Neuron (in vitro differentiated cells): Measurements from ENCODE around the gene PTCD1.

Experiments used
- H2AFZ ChIP-seq: one replicate; pipeline ENCODE4 v1.6.1; 2013; ENCODE audit warnings: low read depth, mild to moderate bottlenecking, inconsistent platforms, low read length, moderate library complexity
- H3K27me3 ChIP-seq: one replicate; pipeline ENCODE4 v1.6.1; 2013; ENCODE audit warnings: low read length; ENCODE audit not compliant: insufficient read depth
- H3K36me3 ChIP-seq: one replicate; pipeline ENCODE4 v1.6.1; 2013; ENCODE audit warnings: low read length; ENCODE audit not compliant: insufficient read depth
- H3K4me1 ChIP-seq: one replicate; pipeline ENCODE4 v1.6.1; 2013; ENCODE audit warnings: low read length; ENCODE audit not compliant: insufficient read depth
- H3K4me3 ChIP-seq: 2 replicates; pipeline ENCODE4 v1.5.1; 2013; ENCODE audit warnings: mild to moderate bottlenecking, low read length, moderate library complexity
- H3K9me3 ChIP-seq: one replicate; pipeline ENCODE4 v1.6.1; 2013; ENCODE audit warnings: low read length

Gene PTCD1

DNA sequence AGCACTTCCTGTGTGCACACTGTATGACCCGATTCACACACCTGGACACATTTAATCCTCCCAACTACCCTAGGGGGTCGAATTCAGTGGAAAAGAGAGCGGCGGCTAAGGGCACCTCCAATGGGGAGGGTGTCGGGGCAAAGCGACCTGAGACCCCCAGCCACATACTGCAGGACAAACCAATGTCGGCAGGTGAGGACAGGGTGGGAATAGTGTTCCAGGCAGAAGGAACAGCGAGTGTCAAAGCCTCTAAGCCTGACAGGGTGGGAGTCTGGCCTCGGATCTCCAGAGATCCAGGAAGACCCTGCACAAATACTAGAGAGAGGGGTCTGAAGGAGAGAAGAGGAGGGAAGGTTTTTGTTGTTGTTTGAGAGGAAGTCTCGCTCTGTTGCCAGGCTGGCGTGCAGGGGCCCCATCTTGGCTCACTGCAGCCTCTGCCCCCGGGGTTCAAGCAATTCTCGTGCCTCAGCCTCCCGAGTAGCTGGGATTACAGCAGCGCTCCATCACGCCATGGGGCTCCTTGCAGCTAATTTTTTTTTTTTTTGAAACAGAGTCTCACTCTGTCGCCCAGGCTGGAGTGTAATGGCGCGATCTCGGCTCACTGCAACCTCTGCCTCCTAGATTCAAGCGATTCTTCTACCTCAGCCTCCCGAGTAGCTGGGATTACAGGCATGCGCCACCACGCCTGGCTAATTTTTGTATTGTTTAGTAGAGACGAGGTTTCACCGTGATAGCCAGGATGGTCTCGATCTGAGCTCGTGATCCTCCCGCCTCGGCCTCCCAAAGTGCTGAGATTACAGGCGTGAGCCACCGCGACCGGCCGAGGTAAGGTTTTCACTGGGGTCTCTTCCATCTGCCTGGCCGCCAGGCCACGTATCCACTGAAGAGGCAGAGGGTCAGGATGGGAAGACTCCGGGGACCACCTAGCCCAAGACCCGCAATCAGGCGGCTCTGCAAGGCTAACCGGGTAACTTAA lies 65.2 kb downstream of the PTCD1 start:
- Histone ChIP-seq H3K9me3 (no peaks in the 10 kb centered on the region), H3K27me3 (no peaks in the 10 kb centered on the region), H3K4me3 (no peak overlapping the region), H3K36me3 (peaks cover 2% of the 10 kb centered on the region), H3K4me1 (no peaks in the 10 kb centered on the region), H2AFZ (no peak overlapping the region)

DNA sequence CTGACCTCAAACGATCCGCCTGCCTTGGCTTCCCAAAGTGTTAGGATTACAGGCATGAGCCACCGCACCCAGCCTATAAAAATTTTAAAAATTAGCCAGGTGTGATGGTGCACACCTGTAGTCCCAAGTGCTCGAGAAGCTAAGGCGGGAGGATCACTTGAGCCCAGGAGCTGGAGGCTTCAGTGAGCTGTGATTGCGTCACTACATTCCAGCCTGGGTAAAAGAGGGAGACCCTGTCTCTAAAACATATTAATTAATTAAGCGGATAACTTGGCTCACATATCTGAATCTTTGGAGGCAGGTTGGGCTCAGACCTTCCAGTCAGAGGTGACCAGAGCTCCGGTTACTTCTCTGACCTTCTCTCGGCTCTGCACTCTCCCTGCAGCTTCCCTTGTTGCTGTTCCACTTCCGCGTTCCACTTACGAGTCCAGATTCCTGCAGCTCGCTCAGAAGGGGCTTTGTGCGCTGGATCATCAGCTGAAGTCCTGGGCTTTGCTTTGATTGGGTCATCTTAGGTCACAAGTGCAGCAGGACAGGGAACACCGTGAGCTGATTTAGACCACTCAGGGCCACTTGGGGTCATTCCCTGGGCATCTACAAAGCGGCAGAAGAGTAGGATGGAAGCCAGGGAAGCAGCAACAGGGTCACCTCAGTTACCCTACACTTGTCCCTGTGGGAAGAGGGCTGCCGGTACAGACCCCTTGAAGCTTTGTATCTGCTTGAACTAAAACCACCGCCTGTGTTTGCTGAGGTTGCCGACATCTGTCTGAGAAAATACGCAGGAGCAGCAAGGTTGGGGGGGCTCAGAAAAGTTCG lies 66.1 kb downstream of the PTCD1 start:
- Histone ChIP-seq H3K9me3 (no peaks in the 10 kb centered on the region), H3K4me1 (no peaks in the 10 kb centered on the region), H3K4me3 (no peak overlapping the region), H3K27me3 (no peaks in the 10 kb centered on the region), H3K36me3 (peaks cover 2% of the 10 kb centered on the region), H2AFZ (no peak overlapping the region)

DNA sequence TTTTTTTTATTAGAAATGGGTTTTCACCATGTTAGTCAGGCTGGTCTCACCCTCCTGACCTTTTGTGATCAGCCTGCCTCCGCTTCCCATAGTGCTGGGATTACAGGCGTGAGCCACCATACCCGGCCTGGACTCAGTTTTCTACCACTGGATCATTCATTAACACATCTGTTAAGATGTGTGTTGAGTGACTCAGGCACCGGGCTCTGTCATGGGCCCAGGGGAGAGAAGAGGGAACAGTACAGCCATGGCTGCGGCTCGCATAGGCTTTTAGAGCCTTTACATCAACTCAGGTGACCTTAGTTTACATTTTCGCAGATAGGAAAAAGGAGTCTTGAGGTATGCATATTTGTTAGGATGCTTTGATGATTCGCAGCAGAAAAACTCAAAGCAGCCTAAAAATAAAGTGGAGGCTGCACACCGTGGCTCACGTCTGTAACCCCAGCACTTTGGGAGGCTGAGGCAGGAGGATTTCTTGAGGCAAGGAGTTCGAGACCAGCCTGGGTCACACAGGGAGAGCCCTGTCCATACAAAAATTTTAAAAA lies 67.2 kb downstream of the PTCD1 start:
- no peaks in the 10 kb centered on the region for H3K27me3 ChIP-seq
- H3K4me1 ChIP-seq: no peaks in the 10 kb centered on the region

DNA sequence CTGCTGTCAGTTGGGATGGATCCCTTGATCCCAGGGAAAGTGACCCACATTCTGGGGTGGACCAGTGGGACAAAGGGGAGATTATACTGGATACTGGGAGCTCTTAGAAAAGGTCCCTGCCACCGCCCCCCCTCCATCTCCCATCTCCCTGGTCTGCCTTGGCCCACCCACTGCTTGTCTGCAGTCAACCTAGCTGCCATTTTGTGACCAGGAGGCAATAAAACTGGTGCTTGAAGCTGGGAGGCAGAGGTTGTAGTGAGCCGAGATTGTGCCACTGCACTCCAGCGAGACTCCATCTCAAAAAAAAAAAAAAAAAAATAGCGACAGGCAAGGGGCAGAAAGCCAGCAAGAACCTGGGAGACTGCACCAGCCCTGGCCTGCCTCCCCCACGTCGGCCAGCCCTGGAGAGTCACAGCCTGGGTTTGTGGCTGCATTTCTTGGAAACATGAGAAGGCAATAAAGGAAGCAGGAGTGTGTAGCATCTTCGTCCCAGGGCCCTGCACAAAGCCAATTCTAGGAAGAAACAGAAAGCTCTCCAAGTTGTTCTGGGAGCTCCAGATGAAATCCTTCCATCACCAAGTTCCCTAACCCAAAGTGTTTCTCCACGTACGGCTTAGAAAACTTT lies 68.7 kb downstream of the PTCD1 start:
- H2AFZ ChIP-seq: no peak overlapping the region
- H3K4me1 ChIP-seq: no peaks in the 10 kb centered on the region
- peaks cover 18% of the 10 kb centered on the region for H3K36me3 ChIP-seq
- H3K27me3 ChIP-seq: no peaks in the 10 kb centered on the region
- no peaks in the 10 kb centered on the region for H3K9me3 ChIP-seq
- H3K4me3 ChIP-seq: no peak overlapping the region

More for the DNA sequence above, 67.2 kb downstream of the PTCD1 start:
- H2AFZ ChIP-seq: no peak overlapping the region
- H3K4me3 ChIP-seq: no peak overlapping the region
- H3K36me3 ChIP-seq: peaks cover 10% of the 10 kb centered on the region
- no peaks in the 10 kb centered on the region for H3K9me3 ChIP-seq

DNA sequence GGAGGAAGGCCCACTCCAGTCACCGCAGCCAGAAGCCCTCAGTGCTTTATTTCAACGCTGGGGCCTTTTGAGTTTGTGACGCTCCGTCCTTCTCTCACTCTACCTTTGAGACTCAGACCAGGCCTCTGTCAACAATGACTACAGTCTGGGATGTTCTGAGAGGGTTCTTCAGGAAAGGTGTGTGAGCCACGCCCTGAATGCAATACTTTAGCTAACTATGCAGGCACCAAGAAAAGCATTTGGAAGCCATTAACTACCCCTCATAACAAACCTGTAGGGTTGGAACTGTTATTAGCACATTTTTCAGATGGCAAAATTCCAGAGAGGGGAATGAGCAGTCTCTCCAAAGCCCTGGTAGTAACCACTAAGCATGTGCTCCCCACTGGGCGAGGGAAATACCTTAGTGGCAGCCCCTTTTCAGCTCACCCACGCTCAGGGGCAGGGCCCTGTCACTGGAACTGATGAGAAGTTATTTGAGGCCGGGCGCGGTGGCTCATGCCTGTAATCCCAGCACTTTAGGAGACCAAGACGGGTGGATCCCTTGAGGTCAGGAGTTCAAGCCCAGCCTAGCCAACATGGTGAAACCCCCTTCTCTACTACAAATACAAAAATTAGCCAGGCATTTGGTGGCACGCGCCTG lies 69.7 kb downstream of the PTCD1 start:
- no peak overlapping the region for H2AFZ ChIP-seq
- no peak overlapping the region for H3K4me3 ChIP-seq
- H3K4me1 ChIP-seq: no peaks in the 10 kb centered on the region
- no peaks in the 10 kb centered on the region for H3K27me3 ChIP-seq
- no peaks in the 10 kb centered on the region for H3K9me3 ChIP-seq
- peaks cover 25% of the 10 kb centered on the region for H3K36me3 ChIP-seq
